PC-3 (cell line): ENCODE results near the gene KXD1. TPM values are rescaled to one million over a fixed set of nuclear protein-coding genes. Genes with fewer than 3 reads are reported as not detected.
"Not testable (repeated sequence)": the region's sequence is repeated elsewhere in the genome, so short reads cannot be mapped to it uniquely, and the experiment has no call there.

Experiments used
- ATAC-seq: fragments of 200-7000 bp; cut with Tn5 transposase; 2 replicates; pipeline ENCODE4 v1.9.1; 2020; ENCODE audit warnings: mild to moderate bottlenecking, moderate library complexity
- BruUV-seq: library from RNA; stranded (reverse); fragments of 400-500 nt; replicated peaks from 2 replicates; lab custom pipeline; 2021; lab: Mats Ljungman, UMichigan
- CTCF ChIA-PET: fragments of 300-600 bp; sonication (Branson Sonifier 250); formaldehyde crosslinking; loops from one replicate; lab custom pipeline; 2022; ENCODE audit warnings: antibody characterized with exemption; lab: Charles Lee
- POLR2A ChIA-PET: fragments of 300-600 bp; sonication (Branson Sonifier 250); formaldehyde crosslinking; loops from one replicate; lab custom pipeline; 2022; ENCODE audit warnings: antibody characterized with exemption; ENCODE audit not compliant: unreplicated experiment; lab: Charles Lee
- DNase-seq: peaks from one replicate; pipeline ENCODE4 v3.0.0-alpha.2; 2015
- H2AFZ ChIP-seq: fragments of 300-600 bp; sonication (generic); 2 replicates; pipeline ENCODE4 v1.6.0; 2016; ENCODE audit warnings: antibody characterized with exemption, low read length
- H3F3A ChIP-seq: fragments of 300-600 bp; sonication (generic); one replicate; pipeline ENCODE4 v1.6.0; 2017; ENCODE audit warnings: antibody characterized with exemption, low read length, control low read depth, mild to moderate bottlenecking; ENCODE audit not compliant: unreplicated experiment
- H3K27ac ChIP-seq: fragments of 300-600 bp; sonication (generic); 2 replicates; pipeline ENCODE4 v1.5.1; 2016; ENCODE audit warnings: mild to moderate bottlenecking, low read length
- H3K27me3 ChIP-seq: fragments of 300-600 bp; sonication (generic); 2 replicates; pipeline ENCODE4 v1.6.1; 2016; ENCODE audit warnings: low read length, mixed read lengths
- H3K36me3 ChIP-seq: fragments of 300-600 bp; sonication (generic); 2 replicates; pipeline ENCODE4 v1.6.1; 2016; ENCODE audit warnings: low read depth, mixed run types, low read length, mixed read lengths
- H3K4me1 ChIP-seq: fragments of 300-600 bp; sonication (generic); 2 replicates; pipeline ENCODE4 v1.5.1; 2016; ENCODE audit warnings: low read length; ENCODE audit not compliant: insufficient read depth
- H3K4me2 ChIP-seq: fragments of 300-600 bp; sonication (generic); 2 replicates; pipeline ENCODE4 v1.6.0; 2016; ENCODE audit warnings: low read length
- H3K4me3 ChIP-seq: fragments of 300-600 bp; sonication (generic); 2 replicates; pipeline ENCODE4 v1.5.1; 2016; ENCODE audit warnings: mild to moderate bottlenecking, low read length, mixed read lengths
- H3K79me2 ChIP-seq: fragments of 300-600 bp; sonication (generic); 2 replicates; pipeline ENCODE4 v1.6.1; 2017; ENCODE audit warnings: low read length, mixed read lengths
- H3K9ac ChIP-seq: fragments of 300-600 bp; sonication (generic); 2 replicates; pipeline ENCODE4 v1.6.0; 2016; ENCODE audit warnings: mild to moderate bottlenecking, low read length
- H3K9me2 ChIP-seq: fragments of 300-600 bp; sonication (generic); replicated peaks from 2 replicates; pipeline ENCODE4 v1.6.1; 2016; ENCODE audit warnings: mixed run types, low read length, mixed read lengths
- H3K9me3 ChIP-seq: fragments of 300-600 bp; sonication (generic); 2 replicates; pipeline ENCODE4 v1.6.1; 2016; ENCODE audit warnings: low read length, mixed read lengths
- H4K20me1 ChIP-seq: fragments of 300-600 bp; sonication (generic); 2 replicates; pipeline ENCODE4 v1.6.1; 2016; ENCODE audit warnings: low read length, mixed read lengths
- CTCF ChIP-seq: fragments of 300-600 bp; sonication (generic); conservative IDR thresholded peaks from 2 replicates; pipeline ENCODE4 v1.5.1; 2017; ENCODE audit warnings: antibody characterized with exemption, low read depth, mild to moderate bottlenecking, low read length
- EZH2 ChIP-seq: fragments of 300-600 bp; sonication (generic); IDR thresholded peaks from one replicate; pipeline ENCODE4 v1.6.1; 2017; ENCODE audit warnings: antibody characterized with exemption, mild to moderate bottlenecking, low read length; ENCODE audit not compliant: unreplicated experiment
- EZH2phosphoT487 ChIP-seq: fragments of 300-600 bp; sonication (generic); IDR thresholded peaks from 2 replicates; pipeline ENCODE4 v1.6.1; 2018; ENCODE audit warnings: mild to moderate bottlenecking, antibody characterized with exemption, low read length, borderline replicate concordance
- intact Hi-C: fragments of 100-400 bp; cut with micrococcal nuclease; formaldehyde crosslinking; loops from 2 replicates; pipeline ENCODE4 v1.9.0; 2023
- total RNA-seq: library from RNA; depleted of rRNA; stranded (reverse); fragments of >200 nt; gene quantifications from 2 replicates; pipeline ENCODE4 v1.2.3, GENCODE V29; 2014

The KXD1 gene
- total RNA-seq, 1 experiment from 2014 or later = 137 TPM

- ChIA-PET POLR2A (no interaction called here), CTCF (interaction anchor here (0.7 kb wide), 1 partner anchor 10 kb away, joined by 8 read pairs; no protein-coding TSS in a partner anchor)
- DNase-seq (no peak), ATAC-seq (no peak)
- no peak overlapping the region for H2AFZ ChIP-seq
- TF ChIP-seq EZH2phosphoT487 (no peak), CTCF (no peak), EZH2 (no peak)
- H3K4me2 ChIP-seq = no peak overlapping the region
- H3K9ac ChIP-seq = no peak overlapping the region
- H4K20me1 ChIP-seq = no peaks in the 10 kb centered on the region
- H3K27ac ChIP-seq = no peak overlapping the region
- no peaks in the 10 kb centered on the region for H3K27me3 ChIP-seq
- intact Hi-C loops = no loop called here
- H3K79me2 ChIP-seq = peaks cover 11% of the 10 kb centered on the region
- no peaks in the 10 kb centered on the region for H3F3A ChIP-seq
- H3K9me3 ChIP-seq = no peaks in the 10 kb centered on the region
- no peaks in the 10 kb centered on the region for H3K9me2 ChIP-seq
- H3K4me3 ChIP-seq = no peak overlapping the region
- H3K4me1 ChIP-seq = peaks cover 13% of the 10 kb centered on the region; the same call in 1 of the 2 replicates
- H3K36me3 ChIP-seq = peaks cover 8% of the 10 kb centered on the region; the same call in 1 of the 2 replicates
- no TSS peak for BruUV-seq
Measured at GRCh38 chr19:18539372-18539771, 18.3 kb upstream of the KXD1 start.

- H2AFZ ChIP-seq, H3K27ac ChIP-seq, H3F3A ChIP-seq, H3K4me2 ChIP-seq, H3K27me3 ChIP-seq, DNase-seq, H3K4me3 ChIP-seq, H3K36me3 ChIP-seq, ATAC-seq, POLR2A ChIA-PET, H4K20me1 ChIP-seq, BruUV-seq, H3K9ac ChIP-seq, CTCF ChIA-PET, H3K9me2 ChIP-seq, intact Hi-C loops, H3K9me3 ChIP-seq: not testable (repeated sequence)
- Histone ChIP-seq H3K79me2 (peaks cover 11% of the 10 kb centered on the region), H3K4me1 (peaks cover 13% of the 10 kb centered on the region; the same call in 1 of the 2 replicates)
Measured at GRCh38 chr19:18540200-18540599, 17.5 kb upstream of the KXD1 start.

DNA sequence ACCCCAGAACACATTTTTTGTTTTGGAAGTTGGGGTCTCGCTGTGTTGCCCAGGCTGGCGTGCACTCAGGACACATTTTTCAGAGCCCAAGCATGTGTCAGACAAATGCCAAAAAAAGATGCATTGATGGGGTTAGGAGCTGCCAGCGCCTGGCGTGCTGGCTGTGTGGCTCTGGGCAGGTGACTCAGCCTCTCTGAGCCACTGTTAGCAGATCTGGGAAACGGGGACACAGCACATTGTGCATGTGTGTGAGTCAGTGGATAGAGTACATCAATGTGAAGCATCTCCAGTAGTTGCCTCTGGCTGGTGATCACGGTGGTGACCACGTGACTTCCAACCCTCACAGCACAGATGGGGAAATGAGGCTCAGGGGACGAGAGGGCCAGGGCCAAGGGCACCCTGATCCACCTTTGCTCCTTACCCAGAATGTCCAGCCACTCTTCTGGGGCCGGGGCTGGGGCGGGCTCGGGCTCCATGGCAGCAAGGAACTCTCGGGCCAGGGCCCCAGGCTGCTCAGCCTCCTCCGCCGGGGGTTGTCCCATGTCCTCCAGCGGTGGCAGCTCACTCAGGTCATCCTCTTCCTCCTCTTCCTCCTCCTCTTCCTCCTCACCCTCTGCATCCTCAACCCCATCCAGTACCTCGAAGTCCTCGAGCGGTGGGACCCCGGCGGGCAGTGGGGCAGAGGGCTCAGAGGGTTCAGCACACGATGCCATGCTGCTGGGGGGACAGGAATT, 16.2 kb upstream of the KXD1 start:
- Histone ChIP-seq H3K9ac (no peak overlapping the region), H3K27me3 (no peaks in the 10 kb centered on the region), H2AFZ (no peak overlapping the region), H4K20me1 (no peaks in the 10 kb centered on the region), H3K36me3 (peaks cover 8% of the 10 kb centered on the region; the same call in 1 of the 2 replicates), H3K27ac (no peak overlapping the region), H3K4me3 (no peak overlapping the region), H3K4me1 (peaks cover 13% of the 10 kb centered on the region; the same call in 1 of the 2 replicates), H3F3A (no peaks in the 10 kb centered on the region), H3K4me2 (no peak overlapping the region), H3K9me2 (no peaks in the 10 kb centered on the region), H3K9me3 (no peaks in the 10 kb centered on the region), H3K79me2 (peaks cover 11% of the 10 kb centered on the region)
- CTCF ChIA-PET = interaction anchor here (0.7 kb wide), 1 partner anchor 70 kb away, joined by 3 read pairs; no protein-coding TSS in a partner anchor
- intact Hi-C loops = no loop called here
- no peak for DNase-seq
- POLR2A ChIA-PET = no interaction called here
- BruUV-seq = TSS peak; percentile 10
- ATAC-seq = no peak
- TF ChIP-seq CTCF (no peak), EZH2 (no peak), EZH2phosphoT487 (no peak)
